NCI-H1694 (cell line): ENCODE data around the gene LIMS1.

Source experiments
- DNase-seq: peaks from one replicate; lab custom pipeline; 2025; lab: John Stamatoyannopoulos, UW

LIMS1 gene

DNA sequence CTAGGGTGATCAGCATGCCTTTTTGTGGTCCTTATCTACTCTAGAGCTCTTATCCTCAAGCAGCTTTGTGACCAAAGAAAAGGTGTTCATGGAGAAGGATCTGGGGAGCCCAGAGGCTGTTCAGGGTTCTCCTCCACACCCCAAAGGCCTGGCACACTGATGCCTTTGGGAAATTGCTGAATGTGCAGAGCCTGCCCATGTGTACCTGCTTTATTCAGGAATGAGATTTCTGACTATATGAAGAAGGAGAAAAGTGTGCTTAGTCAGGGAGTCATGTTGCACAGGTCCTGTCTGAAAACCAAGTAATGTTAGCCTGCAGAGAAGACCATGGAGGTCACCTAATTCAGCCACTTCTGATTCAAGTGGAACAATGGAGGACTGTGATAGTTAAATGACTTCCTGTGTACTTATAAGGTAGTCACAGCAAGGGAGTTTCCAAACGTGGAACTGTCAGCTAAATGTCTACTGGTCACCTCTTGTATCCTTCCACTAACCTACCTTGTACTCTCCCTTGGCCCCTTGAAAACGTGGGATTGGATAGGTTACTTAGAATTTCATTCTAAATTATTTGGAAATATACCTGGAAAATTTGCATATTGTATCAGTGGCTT is 81.3 kb downstream of the LIMS1 start:
- DNase-seq, result no peak

DNA sequence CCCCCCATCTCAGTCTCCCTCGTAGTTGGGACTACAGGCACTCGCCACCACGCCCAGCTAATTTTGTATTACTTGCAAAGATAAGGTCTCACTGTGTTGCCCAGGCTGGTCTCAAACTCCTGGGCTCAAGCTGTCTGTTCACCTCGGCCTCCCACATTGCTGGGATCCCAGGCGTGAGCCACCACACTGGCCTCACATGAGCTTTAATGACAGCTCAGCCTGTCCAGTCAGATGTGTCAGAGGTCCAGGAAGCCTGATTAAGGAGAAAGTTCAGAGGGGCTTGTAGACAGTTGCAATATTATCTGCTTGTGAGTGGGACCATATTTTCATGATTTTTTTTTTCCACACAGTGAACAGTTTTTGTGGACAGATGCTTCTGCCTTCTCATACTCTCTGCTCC is 82.0 kb downstream of the LIMS1 start:
- DNase-seq, result no peak

DNA sequence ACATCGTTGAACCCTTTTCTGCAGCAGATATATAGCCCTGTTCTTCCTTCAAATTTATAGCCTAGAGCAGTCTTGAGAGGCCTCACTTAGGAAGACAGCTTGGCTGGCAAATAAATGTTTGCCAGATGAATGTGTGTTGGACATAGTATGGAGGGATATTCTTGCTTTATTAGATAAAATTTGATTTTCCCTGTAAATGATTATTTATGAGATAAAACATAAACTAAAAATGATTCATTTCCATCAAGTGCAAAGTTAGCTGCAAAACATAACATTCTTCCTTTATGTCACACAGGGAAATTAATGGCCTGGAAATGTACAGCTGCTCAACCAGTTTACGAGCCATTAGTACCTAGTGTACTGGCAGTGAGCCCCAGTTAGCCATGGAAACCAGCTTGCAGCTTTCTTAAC is 82.5 kb downstream of the LIMS1 start:
- peak; percentile 93 for DNase-seq

DNA sequence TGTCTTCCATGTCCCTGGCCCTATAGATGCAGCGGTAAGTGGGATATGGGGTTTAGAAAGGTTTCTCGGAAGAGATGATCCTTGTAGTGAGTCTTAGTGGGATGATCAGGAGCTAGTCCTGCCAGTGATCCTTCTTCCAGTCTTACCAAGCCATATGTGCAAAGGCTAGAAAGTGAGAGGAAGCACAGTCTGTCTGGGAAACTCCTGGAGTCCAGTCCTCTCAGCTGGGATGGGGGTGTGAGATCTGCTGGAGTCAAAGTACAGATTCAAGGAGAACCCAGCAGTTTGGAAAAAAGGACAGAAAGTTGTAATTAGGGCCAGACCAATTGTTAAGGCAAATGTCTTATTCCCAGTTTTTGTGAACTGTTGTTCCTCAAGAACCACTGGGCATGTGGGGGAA is 83.3 kb downstream of the LIMS1 start:
- DNase-seq, result no peak

DNA sequence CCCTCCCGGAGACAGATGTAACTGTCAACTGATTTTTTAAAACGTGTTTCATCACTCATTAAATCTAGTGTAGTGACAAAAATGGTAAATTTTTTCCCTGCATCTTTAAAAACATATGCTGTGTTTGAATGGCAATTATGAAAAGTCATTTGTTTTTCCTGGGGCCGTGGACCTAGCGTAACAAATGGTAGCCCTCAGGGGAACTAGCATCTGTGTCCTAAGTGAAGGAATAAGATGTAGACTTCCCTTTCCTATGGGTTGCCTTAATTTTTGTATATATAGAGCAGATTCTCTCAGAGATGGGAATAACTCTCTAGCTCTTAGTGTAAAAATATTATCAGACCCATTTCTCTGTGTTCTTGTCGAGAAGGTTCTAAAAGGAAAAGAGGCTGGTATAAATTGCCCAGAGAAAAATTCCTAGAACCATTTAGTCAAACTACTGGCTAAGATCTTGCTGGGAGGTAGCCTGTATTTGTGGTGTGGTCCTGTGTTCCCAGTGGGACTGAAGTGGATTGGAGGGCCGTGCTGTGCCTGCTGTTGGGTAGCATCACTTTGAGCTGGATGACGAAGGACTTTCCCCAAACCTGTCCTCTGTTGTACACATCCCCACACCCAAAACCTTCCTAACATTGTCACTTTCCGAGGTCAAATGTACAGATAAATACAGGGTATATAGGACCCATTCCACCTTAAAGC is 85.8 kb downstream of the LIMS1 start:
- peak; percentile 74 for DNase-seq

DNA sequence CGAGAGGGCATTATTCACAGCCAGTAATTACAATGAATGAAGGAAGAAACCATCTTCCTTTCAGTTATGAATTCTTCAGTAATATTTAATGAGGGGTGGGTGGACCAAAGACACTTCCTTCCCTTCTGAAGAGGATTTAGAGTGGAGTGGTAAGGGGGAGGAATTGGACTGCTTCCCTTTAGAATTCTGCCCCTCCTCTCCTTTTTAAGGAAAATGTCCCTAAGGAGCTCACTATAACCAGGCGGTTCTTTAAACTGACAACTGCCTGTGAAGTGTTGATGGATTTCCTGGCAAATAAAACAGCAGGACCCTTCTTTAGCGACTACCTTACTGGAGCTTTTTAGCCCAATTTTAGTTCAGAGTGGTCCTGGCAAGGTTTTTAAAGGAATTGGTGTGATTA is 86.4 kb downstream of the LIMS1 start:
- DNase-seq, result peak; percentile 48

DNA sequence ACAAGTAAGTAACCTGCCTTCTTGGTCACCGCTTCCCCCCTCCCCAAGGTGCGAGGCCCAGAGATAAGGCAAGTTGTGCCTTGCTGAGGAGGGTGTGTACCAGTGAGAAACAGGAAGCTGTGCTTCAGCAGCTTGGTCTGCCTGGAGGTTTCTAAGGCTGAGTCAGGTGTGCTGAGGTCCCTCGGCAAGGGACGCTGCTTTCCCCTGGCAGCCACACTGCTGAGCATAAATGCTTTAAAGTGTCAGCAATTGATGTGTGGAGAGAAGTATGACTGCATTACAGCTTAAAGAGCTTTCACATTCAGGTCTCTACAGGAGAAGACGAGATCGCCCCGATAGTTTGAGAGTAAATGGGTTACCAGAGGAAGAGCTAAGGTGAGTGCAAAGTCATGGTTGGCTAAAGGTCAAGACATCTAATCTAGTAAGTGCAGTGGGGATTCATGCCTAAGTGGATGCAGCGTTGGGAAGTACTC is 86.9 kb downstream of the LIMS1 start:
- no peak for DNase-seq

DNA sequence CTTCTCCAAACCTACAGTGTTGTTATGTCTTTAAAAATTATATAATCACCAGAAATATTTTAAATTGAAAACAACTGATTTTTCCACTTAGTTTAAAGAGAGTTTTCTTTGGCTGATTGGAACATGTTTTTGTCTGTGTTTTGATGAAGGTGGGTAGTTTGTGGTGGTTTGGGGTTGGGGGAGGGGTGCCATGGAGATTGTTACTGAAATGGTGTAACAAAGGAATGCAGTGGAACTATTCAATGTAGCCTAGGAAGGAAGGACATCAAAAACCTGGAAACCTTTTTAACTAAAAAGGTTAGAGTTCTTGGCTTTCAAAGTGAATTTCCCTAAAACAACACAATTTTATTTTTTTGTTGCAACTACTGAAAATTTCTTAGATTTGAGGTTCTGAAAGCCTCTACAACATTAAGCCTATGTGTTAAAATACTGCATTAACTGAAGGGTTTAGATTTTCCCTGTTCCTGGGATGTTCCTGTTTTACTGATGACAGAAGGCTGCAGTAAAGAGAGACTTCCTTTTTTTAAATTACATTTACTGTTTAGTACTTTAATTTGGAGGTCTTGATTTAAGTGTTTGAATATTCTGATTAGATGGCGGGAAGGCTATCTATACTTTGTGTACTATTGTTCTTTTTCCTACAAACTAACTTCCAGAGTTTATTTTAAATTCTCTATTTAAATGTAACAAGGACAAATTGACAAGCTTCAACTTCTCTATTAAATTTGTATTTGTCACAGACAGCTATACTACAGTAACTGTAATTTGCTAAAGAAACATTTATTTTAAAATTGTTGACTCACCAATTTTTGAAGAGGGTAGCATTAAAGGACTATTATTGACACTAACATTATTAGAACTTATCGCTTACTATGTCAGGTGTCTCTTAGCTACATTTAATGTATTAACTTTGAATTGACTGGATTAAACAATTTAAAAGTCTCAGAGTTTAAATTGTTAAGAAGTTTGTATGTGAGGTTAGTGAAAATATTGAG is 87.7 kb downstream of the LIMS1 start:
- DNase-seq, result peak; percentile 34

- no peak for DNase-seq
Observed at GRCh38 chr2:108623616-108624015, 89.3 kb downstream of the LIMS1 start.

DNA sequence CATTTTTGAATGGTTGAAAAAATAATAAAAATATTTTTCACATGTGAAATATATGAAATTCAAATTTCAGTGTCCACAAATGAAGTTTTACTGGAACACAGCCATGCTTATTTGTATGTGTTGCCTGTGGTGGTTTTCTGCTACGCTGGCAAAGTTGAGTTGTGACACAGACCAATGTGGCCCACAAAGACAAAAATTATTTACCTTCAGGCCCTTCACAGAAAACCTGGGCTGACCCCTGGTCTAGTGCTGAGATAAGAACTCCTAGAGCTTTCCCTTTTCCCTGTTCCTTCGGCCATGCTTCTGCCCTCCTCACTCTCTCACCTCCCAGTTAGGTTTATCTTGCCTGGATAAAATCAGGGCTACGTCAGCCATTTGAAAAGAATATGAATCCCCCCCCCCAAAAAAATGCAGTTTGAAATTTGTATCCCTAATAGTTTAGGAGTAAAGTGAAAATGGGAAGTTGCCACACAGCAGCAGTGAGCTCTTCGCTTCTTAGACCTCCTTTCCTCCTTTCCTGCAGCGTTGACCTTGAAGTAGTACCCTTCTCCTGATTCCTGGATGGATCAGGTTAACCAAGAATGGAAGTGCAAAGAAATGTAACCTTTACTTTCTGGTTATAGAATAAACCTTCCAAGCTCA is 91.0 kb downstream of the LIMS1 start:
- no peak for DNase-seq

DNA sequence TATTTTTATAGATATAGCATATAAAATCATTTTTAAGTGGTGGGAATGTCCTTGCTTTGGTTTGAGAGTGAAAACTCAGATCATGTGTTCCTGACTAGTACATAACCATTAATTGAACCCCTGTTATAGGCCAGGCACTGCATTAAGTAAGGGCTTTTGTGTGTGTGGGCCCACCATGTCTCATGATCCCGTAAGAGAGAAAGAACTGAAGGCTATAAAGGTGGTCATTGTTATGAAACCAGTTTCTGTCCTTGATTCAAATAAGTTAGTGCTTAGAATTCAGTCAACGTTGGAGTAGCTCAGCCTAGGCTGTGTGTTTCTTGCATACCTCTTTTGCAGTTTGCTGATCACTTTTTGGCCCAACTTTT is 91.5 kb downstream of the LIMS1 start:
- DNase-seq, result no peak

DNA sequence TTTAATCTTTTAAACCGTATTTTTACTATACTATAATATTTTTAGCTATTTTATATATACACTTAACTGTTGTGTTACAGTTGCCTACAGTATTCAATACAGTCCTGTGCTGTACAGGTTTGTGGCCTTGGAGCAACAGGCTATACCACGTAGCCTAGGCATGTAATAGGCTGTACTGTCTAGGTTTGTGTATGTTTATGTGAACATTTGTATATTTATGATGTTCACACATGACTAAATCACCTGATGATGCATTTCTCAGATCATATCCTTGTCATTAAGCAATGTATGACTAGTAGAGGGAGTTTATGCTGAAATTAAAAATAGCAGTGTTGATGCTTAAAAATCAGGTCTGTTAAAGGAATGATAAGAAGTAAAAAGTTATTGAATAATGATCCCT is 92.7 kb downstream of the LIMS1 start:
- no peak for DNase-seq

DNA sequence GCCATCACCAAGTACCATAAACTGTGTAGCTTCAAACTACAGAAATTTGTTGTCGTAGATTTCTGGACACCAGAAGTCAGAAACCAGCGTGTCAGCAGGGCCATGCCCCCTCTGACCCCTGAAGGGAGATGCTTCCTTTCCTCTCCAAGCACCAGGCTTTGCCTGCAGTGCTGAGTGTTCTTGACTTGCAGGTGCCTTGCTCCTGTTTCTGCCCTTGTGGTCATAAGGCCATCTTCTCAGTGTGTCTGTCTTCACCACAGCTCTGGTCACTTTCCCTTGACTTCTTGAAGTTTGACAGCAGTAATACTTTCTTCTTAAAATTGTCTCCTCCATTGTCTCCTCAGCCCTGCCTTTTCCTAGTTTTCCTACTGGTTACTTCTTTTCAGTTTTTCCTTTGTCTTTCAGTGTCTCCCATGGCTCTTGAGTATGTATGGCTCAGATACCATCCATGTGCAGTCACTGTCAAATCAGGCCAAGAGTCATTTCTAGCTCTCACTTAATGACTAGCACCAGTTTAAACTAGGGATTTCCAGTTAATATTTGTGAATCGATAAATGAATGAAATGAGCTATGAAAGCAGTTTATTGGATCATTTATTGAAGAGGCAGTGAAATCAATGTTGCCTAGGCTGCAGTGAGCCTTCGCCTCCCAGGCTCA is 93.8 kb downstream of the LIMS1 start:
- no peak for DNase-seq

GRCh38 chr2:108628936-108629335 is 94.7 kb downstream of the LIMS1 start:
- DNase-seq, result no peak

DNA sequence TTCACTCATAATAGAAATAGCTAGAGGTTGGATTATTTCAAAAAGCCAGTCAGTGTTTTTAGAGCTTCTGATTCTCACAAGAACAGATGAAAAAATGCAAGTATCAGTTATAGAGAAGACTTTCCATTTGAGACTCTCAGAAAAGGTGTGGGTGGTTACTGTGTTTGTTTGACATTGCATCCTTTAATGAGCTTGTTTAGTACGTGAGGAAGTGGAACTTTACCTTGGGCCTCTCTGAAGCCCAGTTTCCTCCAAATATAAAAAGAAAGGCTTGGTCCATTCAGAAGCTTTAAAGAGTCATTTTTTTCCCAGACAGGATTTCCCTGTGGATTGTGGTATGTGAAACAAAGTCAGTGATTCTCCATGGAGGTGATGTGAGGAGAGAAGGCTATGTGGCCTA is 95.1 kb downstream of the LIMS1 start:
- no peak for DNase-seq

- no peak for DNase-seq
Observed at GRCh38 chr2:108630567-108631405, 96.5 kb downstream of the LIMS1 start.

- DNase-seq, result no peak
Observed at GRCh38 chr2:108632332-108633160, 98.3 kb downstream of the LIMS1 start.

- DNase-seq, result peak; percentile 34
Observed at GRCh38 chr2:108633409-108633808, 99.1 kb downstream of the LIMS1 start.

DNA sequence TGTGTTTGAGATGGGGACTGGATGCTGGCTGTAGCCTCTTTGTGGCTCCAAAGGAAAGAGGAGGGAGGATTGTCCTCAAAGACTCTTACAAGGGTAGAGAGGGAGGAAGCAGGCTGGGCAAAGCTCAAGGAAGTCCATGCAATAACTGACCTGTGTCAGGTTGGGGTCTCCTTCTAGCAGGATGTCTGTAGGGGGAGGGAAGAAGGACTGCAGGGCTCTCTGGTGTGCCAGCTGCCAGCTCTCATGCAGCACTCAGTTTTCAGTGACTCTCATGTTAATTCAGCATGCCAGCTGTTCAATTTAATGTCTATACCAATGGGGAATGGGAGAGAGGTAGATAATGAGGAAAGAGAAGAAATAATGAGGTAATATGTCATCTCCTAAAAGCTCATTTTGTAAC is 99.7 kb downstream of the LIMS1 start:
- peak; percentile 96 for DNase-seq
